ENCODE data around the gene GLUL. TPM values are rescaled to one million over a fixed set of nuclear protein-coding genes. Genes with fewer than 3 reads are reported as not detected.
"Not testable (repeated sequence)": the region's sequence is repeated elsewhere in the genome, so short reads cannot be mapped to it uniquely, and the experiment has no call there.

Gene GLUL
- total RNA-seq, 1 donor from 2014 or later: 89.6 TPM

- H3K4me1 Mint-ChIP-seq (ENCODE audit: low read depth): no peaks in the 10 kb centered on the region
- intact Hi-C loops (cut with micrococcal nuclease): no loop called here
- H3K27ac Mint-ChIP-seq: no peak overlapping the region
- peaks cover 2% of the 10 kb centered on the region for H3K27me3 Mint-ChIP-seq (ENCODE audit: insufficient read depth)
- no peaks in the 10 kb centered on the region for H3K9me3 Mint-ChIP-seq
- H3K4me3 Mint-ChIP-seq: no peak overlapping the region
- no peaks in the 10 kb centered on the region for H3K36me3 Mint-ChIP-seq (ENCODE audit: low read depth)
- DNase-seq (ENCODE audit: low spot score): no peak
Observed at GRCh38 chr1:182347019-182347418, 44.6 kb downstream of the GLUL start.

DNA sequence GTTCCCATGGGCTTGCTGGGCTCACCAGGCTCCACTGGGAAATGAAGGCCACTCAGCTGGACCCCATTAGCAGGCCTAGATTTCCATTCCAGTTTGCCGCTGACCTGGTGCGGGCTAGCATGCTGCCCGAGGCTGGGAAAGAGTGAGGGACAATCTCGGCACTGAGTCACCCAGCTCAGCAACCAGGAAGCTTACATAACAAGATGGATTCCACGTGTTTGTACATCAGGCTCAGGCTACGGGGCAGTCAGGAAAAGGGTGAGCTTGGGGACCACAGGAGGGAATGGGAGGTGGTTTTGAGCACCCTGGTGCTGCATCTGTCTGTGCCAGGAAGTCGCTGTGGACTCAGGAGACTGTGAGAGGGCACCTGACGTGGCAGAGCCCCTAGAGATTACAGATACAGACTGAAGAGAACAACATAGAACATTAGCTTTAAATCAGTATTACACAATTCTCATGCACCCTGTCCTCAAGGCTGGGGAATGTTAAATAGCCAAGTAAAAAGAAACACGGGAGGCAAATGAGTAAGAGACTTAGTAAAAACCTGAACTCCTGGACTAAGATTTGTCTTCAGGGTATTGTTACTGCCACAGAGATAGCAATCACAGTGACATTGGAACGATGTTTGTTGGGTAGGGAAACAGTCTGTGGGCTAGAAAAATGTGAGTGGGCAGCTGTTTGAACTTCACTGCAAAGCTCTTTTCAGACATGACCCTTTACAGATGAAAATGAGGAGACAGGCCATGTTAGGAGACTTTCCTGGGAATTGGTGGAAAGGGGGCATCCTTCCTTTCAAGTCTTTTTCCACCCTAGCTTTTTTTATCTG lies 51.1 kb downstream of the GLUL start:
- no peak for DNase-seq (ENCODE audit: low spot score)
- Mint-ChIP-seq H3K27ac (no peak overlapping the region), H3K4me3 (no peak overlapping the region), H3K9me3 (no peaks in the 10 kb centered on the region), H3K36me3 (ENCODE audit: low read depth) (no peaks in the 10 kb centered on the region), H3K4me1 (ENCODE audit: low read depth) (no peaks in the 10 kb centered on the region), H3K27me3 (ENCODE audit: insufficient read depth) (peaks cover 13% of the 10 kb centered on the region)
- intact Hi-C loops (cut with micrococcal nuclease): no loop called here

DNA sequence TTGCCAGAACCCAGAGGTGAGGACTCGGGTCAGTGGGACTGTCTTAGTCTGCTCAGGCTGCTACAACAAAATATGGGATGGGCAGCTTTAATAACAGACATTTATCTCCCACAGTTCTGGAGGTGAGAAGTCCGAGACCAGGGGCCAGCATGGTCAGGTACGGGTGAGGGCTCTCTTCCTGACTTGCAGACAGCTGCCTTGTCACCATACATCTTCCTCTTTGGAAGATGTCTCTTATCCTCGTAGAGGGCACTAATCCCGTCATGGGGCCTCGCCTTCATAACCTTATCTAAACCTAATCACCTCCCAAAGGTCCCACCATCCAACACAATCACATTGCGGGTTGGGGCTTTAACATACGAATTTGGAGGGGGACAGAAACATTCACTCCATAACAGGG lies 51.9 kb downstream of the GLUL start:
- Mint-ChIP-seq H3K4me3 (no peak overlapping the region), H3K27ac (no peak overlapping the region)
- intact Hi-C loops (cut with micrococcal nuclease): no loop called here

GRCh38 chr1:182338806-182339370 lies 52.7 kb downstream of the GLUL start:
- no peaks in the 10 kb centered on the region for H3K36me3 Mint-ChIP-seq (ENCODE audit: low read depth)
- H3K27me3 Mint-ChIP-seq (ENCODE audit: insufficient read depth): peaks cover 17% of the 10 kb centered on the region
- no peaks in the 10 kb centered on the region for H3K4me1 Mint-ChIP-seq (ENCODE audit: low read depth)
- H3K4me3 Mint-ChIP-seq: no peak overlapping the region
- intact Hi-C loops (cut with micrococcal nuclease): no loop called here
- H3K9me3 Mint-ChIP-seq: no peaks in the 10 kb centered on the region
- H3K27ac Mint-ChIP-seq: no peak overlapping the region
- DNase-seq (ENCODE audit: low spot score): no peak

More for the DNA sequence above, 51.9 kb downstream of the GLUL start:
- H3K27me3 Mint-ChIP-seq (ENCODE audit: insufficient read depth): peaks cover 14% of the 10 kb centered on the region
- H3K4me1 Mint-ChIP-seq (ENCODE audit: low read depth): no peaks in the 10 kb centered on the region
- H3K36me3 Mint-ChIP-seq (ENCODE audit: low read depth): no peaks in the 10 kb centered on the region
- no peaks in the 10 kb centered on the region for H3K9me3 Mint-ChIP-seq
- DNase-seq (ENCODE audit: low spot score): no peak

DNA sequence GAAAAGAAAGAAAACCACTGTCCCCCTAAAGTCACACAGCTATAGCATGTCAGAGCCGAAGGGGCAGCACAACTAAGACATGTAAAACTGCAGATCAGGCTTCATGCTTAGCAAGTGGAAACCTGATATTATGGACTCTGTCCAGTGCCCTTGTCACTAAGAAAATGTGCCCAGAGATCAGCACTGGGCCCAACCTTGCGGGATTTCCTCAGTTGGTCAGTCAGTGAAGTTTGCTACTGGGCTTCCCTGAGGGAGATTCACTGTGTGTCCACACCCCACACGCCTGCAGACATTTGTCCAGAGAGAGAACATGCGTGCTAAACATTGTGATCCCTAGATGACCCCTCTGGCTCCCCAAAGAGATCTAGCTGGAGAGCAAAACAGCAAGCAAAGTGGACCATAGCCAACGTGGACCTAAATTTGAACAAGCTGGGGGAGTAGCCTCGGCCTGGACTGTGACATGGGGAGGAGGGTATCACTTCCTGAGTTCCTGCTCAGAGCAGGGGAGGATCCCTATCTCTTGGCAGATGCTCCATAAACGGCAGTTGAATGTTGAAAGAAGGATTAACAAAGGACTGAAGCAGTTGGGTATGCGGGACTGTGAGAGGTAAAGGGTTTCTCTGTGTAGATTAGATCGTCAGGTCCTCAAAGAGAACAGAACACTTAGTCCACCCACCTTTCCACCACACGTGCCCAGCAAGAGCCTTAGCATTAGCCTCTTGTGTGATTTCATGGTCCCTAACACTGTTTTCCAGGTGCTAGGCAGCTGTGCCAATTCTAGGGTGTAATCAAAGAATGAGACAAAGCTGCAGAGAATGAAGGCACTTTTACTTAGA lies 53.6 kb downstream of the GLUL start:
- H3K27me3 Mint-ChIP-seq (ENCODE audit: insufficient read depth): peaks cover 17% of the 10 kb centered on the region
- H3K4me1 Mint-ChIP-seq (ENCODE audit: low read depth): no peaks in the 10 kb centered on the region
- no peak overlapping the region for H3K27ac Mint-ChIP-seq
- no peak overlapping the region for H3K4me3 Mint-ChIP-seq
- H3K36me3 Mint-ChIP-seq (ENCODE audit: low read depth): no peaks in the 10 kb centered on the region
- no peaks in the 10 kb centered on the region for H3K9me3 Mint-ChIP-seq
- no peak for DNase-seq (ENCODE audit: low spot score)
- intact Hi-C loops (cut with micrococcal nuclease): no loop called here

DNA sequence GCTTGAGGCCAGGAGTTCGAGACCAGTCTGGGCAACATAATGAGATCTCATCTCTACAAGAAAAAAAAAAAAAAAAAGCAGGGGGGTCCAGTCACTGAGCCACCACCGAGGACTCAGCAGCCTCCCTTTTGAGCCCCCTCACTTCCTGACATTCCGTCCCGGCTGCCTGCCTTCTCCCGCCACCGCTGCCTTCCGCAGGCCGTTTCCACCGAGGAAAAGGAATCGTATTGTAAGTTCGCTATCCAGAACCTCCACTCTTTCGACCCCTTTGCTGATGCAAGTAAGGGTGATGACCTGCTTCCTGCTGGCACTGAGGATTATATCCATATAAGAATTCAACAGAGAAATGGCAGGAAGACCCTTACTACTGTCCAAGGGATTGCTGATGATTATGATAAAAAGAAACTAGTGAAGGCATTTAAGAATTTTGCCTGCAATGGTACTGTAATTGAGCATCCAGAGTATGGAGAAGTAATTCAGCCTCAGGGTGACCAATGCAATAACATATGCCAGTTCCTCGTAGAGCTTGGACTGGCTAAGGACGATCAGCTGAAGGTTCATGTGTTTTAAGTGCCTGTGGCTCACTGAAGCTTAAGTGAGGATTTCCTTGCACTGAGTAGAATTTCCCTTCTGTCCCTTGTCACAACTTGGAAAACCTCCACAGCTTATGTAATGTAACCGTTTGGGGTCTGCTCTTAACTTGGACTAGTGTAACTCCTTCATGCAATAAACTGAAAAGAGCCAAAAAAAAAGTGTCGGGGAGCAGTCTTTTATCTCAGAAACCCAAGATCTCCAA lies 55.6 kb downstream of the GLUL start:
- DNase-seq (ENCODE audit: low spot score): no peak
- Mint-ChIP-seq H3K4me1 (ENCODE audit: low read depth) (no peaks in the 10 kb centered on the region), H3K27ac (no peak overlapping the region), H3K9me3 (no peaks in the 10 kb centered on the region), H3K4me3 (no peak overlapping the region), H3K36me3 (ENCODE audit: low read depth) (no peaks in the 10 kb centered on the region), H3K27me3 (ENCODE audit: insufficient read depth) (peaks cover 17% of the 10 kb centered on the region)
- intact Hi-C loops (cut with micrococcal nuclease): no loop called here

GRCh38 chr1:182333071-182333571 lies 58.5 kb downstream of the GLUL start:
- H3K27ac Mint-ChIP-seq; intact Hi-C loops (cut with micrococcal nuclease): not testable (repeated sequence)

GRCh38 chr1:182332261-182333060 lies 59.1 kb downstream of the GLUL start:
- no peaks in the 10 kb centered on the region for H3K9me3 Mint-ChIP-seq
- H3K27ac Mint-ChIP-seq: no peak overlapping the region
- H3K27me3 Mint-ChIP-seq (ENCODE audit: insufficient read depth): peaks cover 13% of the 10 kb centered on the region
- intact Hi-C loops (cut with micrococcal nuclease): no loop called here
- H3K4me3 Mint-ChIP-seq: no peak overlapping the region
- no peak for DNase-seq (ENCODE audit: low spot score)
- no peaks in the 10 kb centered on the region for H3K36me3 Mint-ChIP-seq (ENCODE audit: low read depth)
- H3K4me1 Mint-ChIP-seq (ENCODE audit: low read depth): no peaks in the 10 kb centered on the region

More at GRCh38 chr1:182333071-182333571, 58.5 kb downstream of the GLUL start:
- DNase-seq (ENCODE audit: low spot score); H3K4me3 Mint-ChIP-seq; H3K36me3 Mint-ChIP-seq (ENCODE audit: low read depth); H3K4me1 Mint-ChIP-seq (ENCODE audit: low read depth); H3K9me3 Mint-ChIP-seq: not testable (repeated sequence)
- peaks cover 13% of the 10 kb centered on the region for H3K27me3 Mint-ChIP-seq (ENCODE audit: insufficient read depth)

Other genes starting within 250 kb of the GLUL start
- not detected in 2 replicates for gene TEDDM1, start 8.9 kb upstream of the GLUL start, total RNA-seq
- gene RGSL1, start 58.4 kb upstream of the GLUL start, total RNA-seq: not detected in 2 replicates
- gene RNASEL, start 197.5 kb upstream of the GLUL start, total RNA-seq: 4.6 and 5.0 TPM in 2 replicates
- 138 and 143 TPM in 2 replicates for gene RGS16, start 212.6 kb upstream of the GLUL start, total RNA-seq

All from activated T-helper 1 cell treated with anti-CD3 and anti-CD28 coated beads, Interleukin-12 subunit alpha, Interleukin-12 subunit beta, Interleukin-2, Interleukin-4 antibody, amounts not matched to agents 30 ng/mL and 10 ng/mL and 1 ng/mL, durations not matched to agents 14 hours and 24 hours and 36 hours (primary cell).